Measurements from ENCODE around the gene LDLRAP1.

LDLRAP1 gene

GRCh38 chr1:25562928-25563283 is 19.5 kb downstream of the LDLRAP1 start:
- DNase-seq (ENCODE audit: low read depth): no peak

GRCh38 chr1:25563330-25564215 is 20.2 kb downstream of the LDLRAP1 start:
- DNase-seq (ENCODE audit: low read depth): no peak

- DNase-seq (ENCODE audit: low read depth): no peak
Measured at GRCh38 chr1:25564777-25565574, 21.6 kb downstream of the LDLRAP1 start.

GRCh38 chr1:25565626-25566025 is 22.2 kb downstream of the LDLRAP1 start:
- no peak for DNase-seq (ENCODE audit: low read depth)

- no peak for DNase-seq (ENCODE audit: low read depth)
Measured at GRCh38 chr1:25566176-25566729, 22.8 kb downstream of the LDLRAP1 start.

GRCh38 chr1:25566730-25567341 is 23.4 kb downstream of the LDLRAP1 start:
- no peak for DNase-seq (ENCODE audit: low read depth)

GRCh38 chr1:25567710-25568089 is 24.3 kb downstream of the LDLRAP1 start:
- no peak for DNase-seq (ENCODE audit: low read depth)

GRCh38 chr1:25568090-25568833 is 24.9 kb downstream of the LDLRAP1 start:
- no peak for DNase-seq (ENCODE audit: low read depth)

GRCh38 chr1:25568834-25569596 is 25.6 kb downstream of the LDLRAP1 start:
- no peak for DNase-seq (ENCODE audit: low read depth)

GRCh38 chr1:25569597-25570396 is 26.4 kb downstream of the LDLRAP1 start:
- no peak for DNase-seq (ENCODE audit: low read depth)

GRCh38 chr1:25570798-25571521 is 27.6 kb downstream of the LDLRAP1 start:
- no peak for DNase-seq (ENCODE audit: low read depth)

- no peak for DNase-seq (ENCODE audit: low read depth)
Measured at GRCh38 chr1:25571522-25571970, 28.1 kb downstream of the LDLRAP1 start.

GRCh38 chr1:25572107-25572506 is 28.7 kb downstream of the LDLRAP1 start:
- DNase-seq (ENCODE audit: low read depth): no peak

GRCh38 chr1:25572708-25573590 is 29.5 kb downstream of the LDLRAP1 start:
- no peak for DNase-seq (ENCODE audit: low read depth)

GRCh38 chr1:25573591-25573930 is 30.2 kb downstream of the LDLRAP1 start:
- DNase-seq (ENCODE audit: low read depth): no peak

GRCh38 chr1:25573961-25574360 is 30.6 kb downstream of the LDLRAP1 start:
- no peak for DNase-seq (ENCODE audit: low read depth)

- no peak for DNase-seq (ENCODE audit: low read depth)
Measured at GRCh38 chr1:25575191-25575590, 31.8 kb downstream of the LDLRAP1 start.

- no peak for DNase-seq (ENCODE audit: low read depth)
Measured at GRCh38 chr1:25576459-25577133, 33.2 kb downstream of the LDLRAP1 start.

Measured in stimulated activated CD8-positive, alpha-beta memory T cell treated with anti-CD3 and anti-CD28 coated beads, Interleukin-15, amount 100 ng/mL, for 1 hour (primary cell).